ENCODE data around the gene LRP4.

LRP4 gene

GRCh38 chr11:46845440-46845739 lies 73.0 kb downstream of the LRP4 start:
- no peak for TF ChIP-seq SPI1 (IDR thresholded peaks at IDR 0.05; ENCODE audit: borderline replicate concordance, low read depth)
- no peak for TF ChIP-seq CTCF (IDR thresholded peaks at IDR 0.05; ENCODE audit: insufficient read depth, low read length)
- TF ChIP-seq GABPA (IDR thresholded peaks at IDR 0.05; ENCODE audit: low read depth): no peak
- no peak for TF ChIP-seq POLR2AphosphoS5 (IDR thresholded peaks at IDR 0.05; ENCODE audit: low read depth)
- no peak for TF ChIP-seq REST (IDR thresholded peaks at IDR 0.05; ENCODE audit: insufficient replicate concordance, low read depth)
- peak overlapping the region; percentile 87 for H3K27ac ChIP-seq (replicated peaks)
- DNase-seq (ENCODE audit: low read depth in 1 of 2, low spot score in 1 of 2): no peak

GRCh38 chr11:46840116-46840515 lies 78.2 kb downstream of the LRP4 start:
- H3K27ac ChIP-seq (replicated peaks): no peak overlapping the region
- TF ChIP-seq SPI1 (IDR thresholded peaks at IDR 0.05; ENCODE audit: borderline replicate concordance, low read depth) (no peak), REST (IDR thresholded peaks at IDR 0.05; ENCODE audit: insufficient replicate concordance, low read depth) (no peak), GABPA (IDR thresholded peaks at IDR 0.05; ENCODE audit: low read depth) (no peak), POLR2AphosphoS5 (IDR thresholded peaks at IDR 0.05; ENCODE audit: low read depth) (no peak), CTCF (IDR thresholded peaks at IDR 0.05; ENCODE audit: insufficient read depth, low read length) (no peak)
- H3K27me3 ChIP-seq (ENCODE audit: insufficient read depth, poor library complexity, severe bottlenecking): no peaks in the 10 kb centered on the region
- no peak overlapping the region for H3K4me3 ChIP-seq (replicated peaks; ENCODE audit: insufficient read depth, low read length)
- DNase-seq (ENCODE audit: low read depth in 1 of 2, low spot score in 1 of 2): no peak

More at GRCh38 chr11:46845440-46845739, 73.0 kb downstream of the LRP4 start:
- peak overlapping the region; percentile 74 for H3K4me3 ChIP-seq (replicated peaks; ENCODE audit: insufficient read depth, low read length)
- H3K27me3 ChIP-seq (ENCODE audit: insufficient read depth, poor library complexity, severe bottlenecking): no peaks in the 10 kb centered on the region

- no peak overlapping the region for H3K4me3 ChIP-seq (replicated peaks; ENCODE audit: insufficient read depth, low read length)
- no peak for TF ChIP-seq CTCF (IDR thresholded peaks at IDR 0.05; ENCODE audit: insufficient read depth, low read length)
- no peak for TF ChIP-seq GABPA (IDR thresholded peaks at IDR 0.05; ENCODE audit: low read depth)
- TF ChIP-seq POLR2AphosphoS5 (IDR thresholded peaks at IDR 0.05; ENCODE audit: low read depth): no peak
- TF ChIP-seq REST (IDR thresholded peaks at IDR 0.05; ENCODE audit: insufficient replicate concordance, low read depth): no peak
- TF ChIP-seq SPI1 (IDR thresholded peaks at IDR 0.05; ENCODE audit: borderline replicate concordance, low read depth): no peak
- H3K27ac ChIP-seq (replicated peaks): no peak overlapping the region
- DNase-seq (ENCODE audit: low read depth in 1 of 2, low spot score in 1 of 2): no peak
- H3K27me3 ChIP-seq (ENCODE audit: insufficient read depth, poor library complexity, severe bottlenecking): no peaks in the 10 kb centered on the region
Measured at GRCh38 chr11:46838501-46838900, 79.8 kb downstream of the LRP4 start.
